ENCODE results near the gene OR10D3. TPM values are rescaled to one million over a fixed set of nuclear protein-coding genes. Genes with fewer than 3 reads are reported as not detected.

The OR10D3 gene
- total RNA-seq, 6 experiments from 2014 or later = not detected

DNA sequence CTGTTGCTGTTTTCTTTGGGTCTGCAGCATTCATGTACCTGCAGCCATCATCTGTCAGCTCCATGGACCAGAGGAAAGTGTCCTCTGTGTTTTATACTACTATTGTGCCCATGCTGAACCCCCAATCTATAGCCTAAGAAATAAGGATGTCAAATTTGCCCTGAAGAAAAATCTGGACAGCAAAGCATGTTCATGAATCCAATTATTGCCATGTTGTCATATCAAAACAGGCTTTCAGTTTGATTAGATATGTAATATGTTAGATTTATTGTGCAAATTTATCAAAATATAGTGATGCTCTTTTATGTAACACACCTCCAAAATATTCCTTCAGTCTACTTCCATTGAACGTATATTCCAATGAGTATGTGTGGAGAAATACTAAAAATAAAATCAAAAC is 42.3 kb downstream of the OR10D3 start:
- no peak overlapping the region for H3K4me3 Mint-ChIP-seq
- H3K27me3 Mint-ChIP-seq (ENCODE audit: insufficient read depth) = no peaks in the 10 kb centered on the region; the same call in 1 of the 2 replicates
- 0 out of 2 replicates have a peak, but pooled peaks cover 6% of the 10 kb centered on the region for H3K36me3 Mint-ChIP-seq (ENCODE audit: low read depth)
- DNase-seq = no peak
- no peak overlapping the region for H3K27ac Mint-ChIP-seq
- no peaks in the 10 kb centered on the region for H3K4me1 Mint-ChIP-seq (ENCODE audit: low read depth)
- peaks cover 39% of the 10 kb centered on the region for H3K9me3 Mint-ChIP-seq
- no peak for TF ChIP-seq CTCF (IDR thresholded peaks at IDR 0.05)

GRCh38 chr11:124233376-124233775 is 50.2 kb downstream of the OR10D3 start:
- Mint-ChIP-seq H3K27me3 (ENCODE audit: insufficient read depth) (no peaks in the 10 kb centered on the region), H3K9me3 (peaks cover 14% of the 10 kb centered on the region), H3K27ac (no peak overlapping the region), H3K36me3 (ENCODE audit: low read depth) (no peaks in the 10 kb centered on the region), H3K4me3 (no peak overlapping the region), H3K4me1 (ENCODE audit: low read depth) (no peaks in the 10 kb centered on the region)
- no peak for TF ChIP-seq CTCF (IDR thresholded peaks at IDR 0.05)
- no peak for DNase-seq

Other genes starting within 250 kb of the OR10D3 start
- gene OR4D5, start 243.7 kb upstream of the OR10D3 start, total RNA-seq (2021; fragmentation: NEBNext Ultra II Directional; extraction: Animal tissue kit (Norgen Biotek cat#: 25700)) = not detected
- gene OR6T1, start 239.5 kb upstream of the OR10D3 start, total RNA-seq (2021; fragmentation: NEBNext Ultra II Directional; extraction: Animal tissue kit (Norgen Biotek cat#: 25700)) = not detected
- not detected for gene OR10S1, start 205.6 kb upstream of the OR10D3 start, total RNA-seq (2021; fragmentation: NEBNext Ultra II Directional; extraction: Animal tissue kit (Norgen Biotek cat#: 25700))
- not detected for gene OR10G6, start 188.2 kb upstream of the OR10D3 start, total RNA-seq (2021; fragmentation: NEBNext Ultra II Directional; extraction: Animal tissue kit (Norgen Biotek cat#: 25700))
- not detected for gene OR10G4, start 170.3 kb upstream of the OR10D3 start, total RNA-seq (2021; fragmentation: NEBNext Ultra II Directional; extraction: Animal tissue kit (Norgen Biotek cat#: 25700))
- gene OR10G9, start 160.3 kb upstream of the OR10D3 start, total RNA-seq (2021; fragmentation: NEBNext Ultra II Directional; extraction: Animal tissue kit (Norgen Biotek cat#: 25700)) = not detected
- not detected for gene OR10G8, start 156.5 kb upstream of the OR10D3 start, total RNA-seq (2021; fragmentation: NEBNext Ultra II Directional; extraction: Animal tissue kit (Norgen Biotek cat#: 25700))
- not detected for gene OR10G7, start 142.0 kb upstream of the OR10D3 start, total RNA-seq (2021; fragmentation: NEBNext Ultra II Directional; extraction: Animal tissue kit (Norgen Biotek cat#: 25700))
- under 1 TPM in 1 of 6 experiments, not detected in 5; 0.14 TPM for gene VWA5A, start 67.9 kb upstream of the OR10D3 start, total RNA-seq (2021; fragmentation: NEBNext Ultra II Directional; extraction: Animal tissue kit (Norgen Biotek cat#: 25700))
- not detected for gene OR8G1, start 57.8 kb downstream of the OR10D3 start, total RNA-seq (2021; fragmentation: NEBNext Ultra II Directional; extraction: Animal tissue kit (Norgen Biotek cat#: 25700))
- gene OR8G5, start 73.0 kb downstream of the OR10D3 start, total RNA-seq (2021; fragmentation: NEBNext Ultra II Directional; extraction: Animal tissue kit (Norgen Biotek cat#: 25700)) = not detected
- not detected for gene OR8D1, start 130.6 kb downstream of the OR10D3 start, total RNA-seq (2021; fragmentation: NEBNext Ultra II Directional; extraction: Animal tissue kit (Norgen Biotek cat#: 25700))
- not detected for gene OR8D2, start 136.9 kb downstream of the OR10D3 start, total RNA-seq (2021; fragmentation: NEBNext Ultra II Directional; extraction: Animal tissue kit (Norgen Biotek cat#: 25700))
- gene OR8B2, start 201.2 kb downstream of the OR10D3 start, total RNA-seq (2021; fragmentation: NEBNext Ultra II Directional; extraction: Animal tissue kit (Norgen Biotek cat#: 25700)) = not detected
- gene OR8B3, start 215.7 kb downstream of the OR10D3 start, total RNA-seq (2021; fragmentation: NEBNext Ultra II Directional; extraction: Animal tissue kit (Norgen Biotek cat#: 25700)) = not detected
- gene OR8B4, start 241.5 kb downstream of the OR10D3 start, total RNA-seq (2021; fragmentation: NEBNext Ultra II Directional; extraction: Animal tissue kit (Norgen Biotek cat#: 25700)) = not detected